Subcutaneous adipose tissue (tissue), 4 donors: ENCODE measurements around the gene GRID2IP. TPM values are rescaled to one million over a fixed set of nuclear protein-coding genes. Genes with fewer than 3 reads are reported as not detected.

ENCODE experiments used
- total RNA-seq, 4 donors: library from RNA; depleted of rRNA; stranded (reverse); fragments of >200 nt; gene quantifications; one replicate each; pipeline ENCODE4 v1.1.0, GENCODE V29; 2016
- TF ChIP-seq, protein P1 (sequence below): fragments of 450-650 bp; IDR thresholded peaks from one replicate; pipeline ENCODE4 v1.5.1; 2016; ENCODE audit warnings: low read depth, mild to moderate bottlenecking, control low read depth, antibody characterized with exemption, moderate library complexity

The GRID2IP gene
- total RNA-seq, 4 donors from 2014 or later: not detected

DNA sequence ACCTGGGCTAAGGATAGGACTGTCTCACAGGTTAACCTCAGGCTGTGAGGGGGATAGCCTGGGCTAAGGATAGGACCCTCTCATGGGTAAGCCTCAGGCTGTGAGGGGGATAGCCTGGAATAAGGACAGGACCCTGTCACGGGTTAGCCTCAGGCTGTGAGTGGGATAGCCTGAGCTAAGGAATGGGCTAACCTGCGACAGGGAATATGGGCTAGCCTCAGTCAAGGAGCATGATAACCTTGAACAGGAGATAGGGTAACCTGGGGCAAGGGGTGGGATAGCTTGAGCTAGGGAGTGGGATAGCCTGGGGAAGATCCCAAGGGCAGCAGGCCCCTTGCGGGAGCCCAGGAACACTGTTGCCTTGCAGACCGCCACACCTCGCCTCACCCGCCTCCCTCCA lies 42.7 kb downstream of the GRID2IP start:
- TF ChIP-seq, protein P1, sequence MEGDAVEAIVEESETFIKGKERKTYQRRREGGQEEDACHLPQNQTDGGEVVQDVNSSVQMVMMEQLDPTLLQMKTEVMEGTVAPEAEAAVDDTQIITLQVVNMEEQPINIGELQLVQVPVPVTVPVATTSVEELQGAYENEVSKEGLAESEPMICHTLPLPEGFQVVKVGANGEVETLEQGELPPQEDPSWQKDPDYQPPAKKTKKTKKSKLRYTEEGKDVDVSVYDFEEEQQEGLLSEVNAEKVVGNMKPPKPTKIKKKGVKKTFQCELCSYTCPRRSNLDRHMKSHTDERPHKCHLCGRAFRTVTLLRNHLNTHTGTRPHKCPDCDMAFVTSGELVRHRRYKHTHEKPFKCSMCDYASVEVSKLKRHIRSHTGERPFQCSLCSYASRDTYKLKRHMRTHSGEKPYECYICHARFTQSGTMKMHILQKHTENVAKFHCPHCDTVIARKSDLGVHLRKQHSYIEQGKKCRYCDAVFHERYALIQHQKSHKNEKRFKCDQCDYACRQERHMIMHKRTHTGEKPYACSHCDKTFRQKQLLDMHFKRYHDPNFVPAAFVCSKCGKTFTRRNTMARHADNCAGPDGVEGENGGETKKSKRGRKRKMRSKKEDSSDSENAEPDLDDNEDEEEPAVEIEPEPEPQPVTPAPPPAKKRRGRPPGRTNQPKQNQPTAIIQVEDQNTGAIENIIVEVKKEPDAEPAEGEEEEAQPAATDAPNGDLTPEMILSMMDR: no peak

DNA sequence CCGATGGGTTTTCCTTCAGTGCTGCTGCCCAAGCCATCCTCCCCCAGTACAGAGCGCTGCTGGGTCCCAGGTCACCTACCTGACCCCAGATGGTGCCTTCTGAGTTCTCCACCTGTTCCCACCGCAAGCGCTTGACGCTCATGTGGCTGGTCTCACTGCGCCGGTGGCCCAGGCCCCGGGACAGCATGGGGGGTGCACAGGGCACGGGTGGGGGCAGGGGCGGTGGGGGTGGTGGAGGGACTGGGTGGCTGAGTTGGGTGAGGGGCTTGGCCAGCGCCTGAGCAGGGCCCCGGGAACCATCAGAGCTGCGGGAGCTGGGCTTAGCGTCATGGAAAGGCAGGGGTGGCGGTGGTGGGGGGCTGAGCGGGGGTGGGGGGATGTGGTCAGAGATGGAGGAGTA lies 43.4 kb downstream of the GRID2IP start:
- TF ChIP-seq, protein P1: no peak

DNA sequence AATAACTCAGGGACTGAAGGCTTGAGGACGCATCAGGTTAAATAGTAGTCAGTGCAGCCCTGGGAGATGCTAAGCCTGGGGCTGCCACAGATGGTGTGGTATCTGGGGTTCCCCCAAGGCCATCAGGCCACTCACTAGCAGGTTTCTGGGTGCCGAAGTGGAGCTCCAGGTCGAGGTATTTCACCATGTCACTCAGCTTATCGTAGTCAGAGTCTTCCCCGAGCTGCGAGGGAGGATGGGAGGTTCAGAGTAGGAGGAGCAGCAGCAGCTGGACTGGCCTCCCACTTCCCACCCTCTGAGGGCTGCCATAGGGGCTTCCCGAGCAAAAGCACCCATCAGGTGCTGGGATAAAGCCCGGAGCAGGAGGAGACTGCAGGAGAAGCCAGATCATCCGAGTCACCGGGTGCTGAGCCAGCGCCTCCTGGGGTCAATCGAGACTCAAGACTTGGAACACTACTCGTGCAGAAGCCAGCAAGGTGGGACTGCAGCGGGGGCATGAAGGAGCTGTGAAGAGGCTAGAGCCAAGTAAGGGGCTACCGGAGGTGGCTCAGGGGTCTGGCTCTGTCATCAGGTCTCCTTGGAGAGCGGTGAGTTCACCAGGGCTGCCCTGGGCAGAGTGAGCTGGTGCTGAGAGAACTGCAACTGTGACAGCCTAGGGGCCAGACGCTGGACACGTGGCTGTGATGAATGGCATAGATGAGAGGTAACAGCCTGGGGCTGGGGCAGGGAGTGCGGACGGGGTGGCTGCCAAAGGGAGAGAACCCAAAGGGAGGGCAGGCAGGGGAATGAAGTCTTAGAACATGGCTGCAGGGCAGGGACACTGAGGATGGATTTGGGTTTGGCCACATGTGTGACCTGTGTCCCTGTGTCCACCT lies 45.3 kb downstream of the GRID2IP start:
- TF ChIP-seq, protein P1: no peak

DNA sequence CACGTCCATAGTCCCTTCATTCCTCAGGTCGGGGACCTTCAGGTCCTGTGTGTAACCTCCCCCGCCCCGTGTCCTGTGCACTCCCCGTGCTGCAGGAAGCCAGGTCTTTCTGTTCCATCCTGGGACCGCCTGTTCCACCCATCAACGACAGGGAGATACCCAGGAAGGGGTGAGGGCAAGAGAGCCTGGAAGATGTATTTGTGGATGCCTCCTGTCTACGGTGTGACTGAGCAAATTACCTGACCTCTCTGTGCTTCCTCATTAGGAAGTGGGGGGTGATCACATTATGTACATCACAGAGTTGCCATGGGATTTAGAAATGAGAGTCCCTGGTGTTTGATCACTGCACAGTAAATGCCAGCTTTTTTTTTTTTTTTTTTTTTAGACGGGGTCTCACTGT lies 46.3 kb downstream of the GRID2IP start:
- TF ChIP-seq, protein P1: no peak

DNA sequence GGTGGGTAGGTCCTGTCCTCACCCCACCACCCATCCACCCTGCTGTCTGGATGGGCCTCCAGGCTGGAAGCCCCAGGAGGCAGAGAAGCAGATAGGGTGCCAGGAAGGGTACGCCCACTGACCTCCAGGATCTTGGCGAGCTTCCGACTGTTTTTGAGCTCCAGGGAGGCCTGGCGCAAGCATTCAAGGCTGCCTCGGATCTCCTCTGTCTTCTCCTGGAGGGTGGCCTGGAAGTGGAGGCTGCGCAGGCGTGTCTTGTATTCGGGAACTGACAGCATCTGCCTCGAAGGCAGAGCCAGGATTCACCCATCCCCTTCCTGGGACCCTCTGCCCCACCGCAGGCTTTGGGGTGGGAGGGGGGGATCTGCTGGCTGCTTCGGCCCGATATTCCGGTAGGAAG lies 48.4 kb downstream of the GRID2IP start:
- TF ChIP-seq, protein P1: no peak

DNA sequence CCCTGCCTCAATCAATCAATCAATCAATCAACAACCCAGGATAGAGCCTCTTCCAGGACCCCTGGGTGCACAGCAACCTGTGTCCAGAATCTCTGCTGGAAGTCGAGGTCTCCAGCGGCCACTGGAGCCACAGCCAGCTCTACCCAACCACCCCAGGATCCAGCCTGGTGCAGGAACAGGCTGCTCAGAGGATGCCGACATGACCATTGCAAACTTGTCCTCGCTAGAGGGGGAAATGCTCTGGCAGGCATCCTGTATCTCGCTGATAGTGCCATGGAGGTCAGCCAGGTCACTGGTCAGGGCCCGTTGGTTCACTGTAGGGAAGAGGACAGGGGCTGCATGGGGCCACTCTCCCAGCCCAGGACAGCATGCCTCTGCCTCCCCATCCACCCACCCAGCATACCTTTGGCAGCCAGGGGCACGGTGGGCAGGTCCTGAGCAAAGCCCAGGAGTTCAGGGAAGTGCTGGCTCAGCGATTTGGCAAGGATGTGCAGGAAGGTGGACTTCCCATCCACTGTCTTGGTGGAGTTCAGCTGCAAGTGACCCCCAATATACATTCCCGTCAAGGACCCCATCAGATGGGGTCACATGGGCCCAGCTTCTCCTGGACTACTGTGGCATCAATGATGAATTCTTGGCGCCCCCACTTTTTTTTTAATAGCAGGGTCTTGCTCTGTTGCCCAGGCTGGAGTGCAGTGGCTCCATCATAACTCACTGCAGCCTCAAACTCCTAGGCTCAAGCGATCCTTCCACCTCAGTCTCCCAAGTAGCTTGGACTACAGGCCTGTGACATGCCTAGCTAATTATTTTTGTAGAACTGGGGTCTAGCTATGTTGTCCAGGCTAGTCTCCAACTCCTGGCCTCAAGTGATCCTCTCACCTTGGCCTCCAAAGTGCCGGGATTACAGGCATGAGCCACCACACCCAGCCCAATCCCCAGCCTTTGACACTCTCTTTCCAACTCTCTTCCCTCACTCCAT lies 49.4 kb downstream of the GRID2IP start:
- TF ChIP-seq, protein P1: no peak

DNA sequence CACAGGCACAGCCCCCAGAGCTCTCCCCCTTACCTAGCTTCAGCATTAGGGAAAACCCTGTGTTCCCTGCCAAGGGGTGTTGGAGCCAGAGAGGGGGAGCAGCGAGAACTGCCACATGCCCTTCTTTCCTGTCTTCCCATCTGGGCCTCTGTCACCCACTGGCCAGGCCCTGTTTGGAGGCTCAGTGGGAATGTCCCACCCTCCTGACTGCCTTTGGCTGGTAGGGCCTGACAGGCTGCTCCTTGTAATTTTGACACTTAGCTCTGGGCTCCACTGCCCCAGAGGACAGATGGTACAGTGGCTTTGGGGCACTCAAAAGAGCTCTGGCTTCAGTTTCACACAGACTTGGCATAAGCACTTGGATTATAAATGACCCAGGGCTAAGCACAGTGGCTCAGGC lies 50.6 kb downstream of the GRID2IP start:
- TF ChIP-seq, protein P1: no peak
